ENCODE data around the gene RFNG. TPM values are rescaled to one million over a fixed set of nuclear protein-coding genes. Genes with fewer than 3 reads are reported as not detected.

RFNG gene
- total and polyA plus RNA-seq, 2 donors (not counting 1 experiment from before 2014, with no cell fraction given): 30.1 to 44.5 TPM

DNA sequence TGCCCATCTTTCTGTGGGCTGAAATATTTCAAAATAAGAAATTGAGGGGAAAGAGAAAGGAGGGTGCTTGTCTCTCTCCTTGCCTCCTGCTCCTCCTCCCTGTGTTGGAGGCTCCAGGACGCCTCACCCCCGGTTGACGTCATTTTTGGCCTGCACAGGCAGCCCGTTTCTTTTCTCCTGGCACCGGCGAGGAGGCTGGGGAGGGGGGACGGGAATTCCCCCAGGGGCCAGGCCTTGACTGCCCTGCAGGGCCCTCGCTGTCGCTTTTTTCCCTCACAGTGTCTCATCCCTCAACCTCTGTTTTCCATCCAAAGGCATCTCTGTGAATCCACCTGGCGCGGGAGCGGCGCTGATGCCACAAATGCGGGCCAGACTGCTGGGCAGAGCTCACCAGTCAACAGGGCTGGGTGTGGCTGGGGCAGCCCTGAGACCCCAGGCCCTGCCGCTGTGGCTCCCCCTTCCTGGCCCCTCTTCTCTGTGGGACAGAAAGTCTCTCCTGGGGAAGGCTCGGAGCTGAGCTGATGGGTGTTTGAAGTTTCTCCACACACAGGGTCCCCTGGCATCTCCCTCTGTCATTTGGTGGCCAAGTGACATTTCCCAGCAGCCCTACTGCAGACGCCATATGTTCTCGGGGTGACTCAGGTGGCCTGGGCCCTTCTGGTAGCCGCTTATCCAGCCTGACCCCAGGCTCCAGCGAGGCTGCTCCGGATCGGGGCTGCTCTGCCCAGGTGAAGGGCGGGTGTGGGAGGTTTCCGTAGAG, 45.0 kb downstream of the RFNG start:
- H3K4me2 ChIP-seq (replicated peaks; ENCODE audit: low read depth, low read length, poor library complexity, severe bottlenecking): no peak overlapping the region
- H3K4me1 ChIP-seq (ENCODE audit: control insufficient read depth in 2 of 2, insufficient read depth in 2 of 2, low read length in 2 of 2): no peaks in the 10 kb centered on the region
- H3K27ac ChIP-seq (ENCODE audit: low read length in 2 of 2): no peak overlapping the region
- intact Hi-C loops (cut with micrococcal nuclease): no loop called here
- no peak for DNase-seq
- H3K36me3 ChIP-seq (replicated peaks in 1 of 2; ENCODE audit: control extremely low read depth in 1 of 2, control insufficient read depth in 1 of 2, extremely low read depth in 1 of 2, insufficient read depth in 2 of 2, low read length in 1 of 2): peaks cover 0 to 2% of the 10 kb centered on the region in 2 experiments
- POLR2A ChIA-PET: no interaction called here
- no peaks in the 10 kb centered on the region for H3K9me3 ChIP-seq (ENCODE audit: control extremely low read depth in 1 of 3, control insufficient read depth in 2 of 3, insufficient read depth in 1 of 3, low read length in 2 of 3)
- Mint-ChIP-seq H3K27me3 (no peaks in the 10 kb centered on the region), H3K4me3 (no peak overlapping the region), H3K4me1 (no peaks in the 10 kb centered on the region), H3K9me3 (ENCODE audit: insufficient read depth) (no peaks in the 10 kb centered on the region), H3K27ac (no peak overlapping the region)
- H3K79me2 ChIP-seq (ENCODE audit: control insufficient read depth, insufficient read depth, low read length): peaks cover 3% of the 10 kb centered on the region
- TF ChIP-seq, protein P1, sequence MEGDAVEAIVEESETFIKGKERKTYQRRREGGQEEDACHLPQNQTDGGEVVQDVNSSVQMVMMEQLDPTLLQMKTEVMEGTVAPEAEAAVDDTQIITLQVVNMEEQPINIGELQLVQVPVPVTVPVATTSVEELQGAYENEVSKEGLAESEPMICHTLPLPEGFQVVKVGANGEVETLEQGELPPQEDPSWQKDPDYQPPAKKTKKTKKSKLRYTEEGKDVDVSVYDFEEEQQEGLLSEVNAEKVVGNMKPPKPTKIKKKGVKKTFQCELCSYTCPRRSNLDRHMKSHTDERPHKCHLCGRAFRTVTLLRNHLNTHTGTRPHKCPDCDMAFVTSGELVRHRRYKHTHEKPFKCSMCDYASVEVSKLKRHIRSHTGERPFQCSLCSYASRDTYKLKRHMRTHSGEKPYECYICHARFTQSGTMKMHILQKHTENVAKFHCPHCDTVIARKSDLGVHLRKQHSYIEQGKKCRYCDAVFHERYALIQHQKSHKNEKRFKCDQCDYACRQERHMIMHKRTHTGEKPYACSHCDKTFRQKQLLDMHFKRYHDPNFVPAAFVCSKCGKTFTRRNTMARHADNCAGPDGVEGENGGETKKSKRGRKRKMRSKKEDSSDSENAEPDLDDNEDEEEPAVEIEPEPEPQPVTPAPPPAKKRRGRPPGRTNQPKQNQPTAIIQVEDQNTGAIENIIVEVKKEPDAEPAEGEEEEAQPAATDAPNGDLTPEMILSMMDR (IDR thresholded peaks at IDR 0.05): no peak
- no peak for TF ChIP-seq EZH2 (IDR thresholded peaks at IDR 0.05; ENCODE audit: borderline replicate concordance, insufficient read depth, low read depth, low read length, poor library complexity, severe bottlenecking)
- H3K27me3 ChIP-seq (replicated peaks in 1 of 4; ENCODE audit: control extremely low read depth in 1 of 4, control insufficient read depth in 3 of 4, insufficient read depth in 4 of 4, low read length in 3 of 4): no peaks in the 10 kb centered on the region
- H3K9ac ChIP-seq (ENCODE audit: low read length): no peak overlapping the region
- H4K20me1 ChIP-seq (ENCODE audit: control insufficient read depth, insufficient read depth, low read length, poor library complexity, severe bottlenecking): no peaks in the 10 kb centered on the region
- no peak for ATAC-seq (ENCODE audit: low read depth)
- WGBS (ENCODE audit: insufficient coverage): 95% methylated on average over 22 of the region's 24 CpGs
- H2AFZ ChIP-seq (ENCODE audit: insufficient read depth, low read depth, low read length, poor library complexity, severe bottlenecking): no peak overlapping the region
- CTCF ChIA-PET: no interaction called here
- H3K4me3 ChIP-seq (ENCODE audit: control extremely low read depth in 1 of 5, extremely low read depth in 1 of 5, insufficient read depth in 1 of 5, low read depth in 2 of 5, low read length in 4 of 5): no peak overlapping the region

DNA sequence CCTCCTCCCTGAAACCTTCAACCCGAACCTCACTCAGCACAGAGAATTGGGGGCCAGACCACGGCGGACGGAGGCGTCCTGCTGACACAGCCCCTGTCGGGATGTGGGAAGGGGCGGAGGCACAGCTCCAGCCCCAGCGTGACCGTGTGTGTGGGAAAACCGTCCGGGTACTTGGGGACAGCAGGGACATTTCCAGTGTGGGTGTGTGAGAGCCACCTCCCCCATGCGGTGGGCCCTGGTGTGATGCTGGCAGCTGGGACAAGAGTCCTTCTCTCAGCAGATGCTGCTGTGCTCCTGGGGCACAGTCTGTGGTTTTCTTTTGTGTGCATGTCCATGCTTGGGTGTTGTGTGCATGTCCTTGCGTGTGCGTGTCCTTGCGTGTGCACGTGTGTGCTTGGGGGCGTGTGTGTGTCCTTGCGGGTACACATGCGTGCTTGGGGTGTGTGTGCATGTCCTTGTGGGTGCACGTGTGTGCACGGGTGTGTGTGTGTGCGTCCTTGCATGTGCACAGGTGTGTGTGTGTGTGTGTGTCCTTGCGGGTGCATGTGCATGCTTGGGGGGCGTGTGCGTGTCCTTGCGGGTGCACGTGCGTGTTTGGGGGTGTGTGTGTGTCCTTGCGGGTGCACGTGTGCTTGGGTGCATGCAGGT, 45.8 kb downstream of the RFNG start:
- Histone ChIP-seq H3K27ac (ENCODE audit: low read length in 2 of 2) (no peak overlapping the region), H3K27me3 (replicated peaks in 1 of 4; ENCODE audit: control extremely low read depth in 1 of 4, control insufficient read depth in 3 of 4, insufficient read depth in 4 of 4, low read length in 3 of 4) (no peaks in the 10 kb centered on the region), H3K9me3 (ENCODE audit: control extremely low read depth in 1 of 3, control insufficient read depth in 2 of 3, insufficient read depth in 1 of 3, low read length in 2 of 3) (no peaks in the 10 kb centered on the region), H3K4me2 (replicated peaks; ENCODE audit: low read depth, low read length, poor library complexity, severe bottlenecking) (no peak overlapping the region), H3K79me2 (ENCODE audit: control insufficient read depth, insufficient read depth, low read length) (peaks cover 3% of the 10 kb centered on the region), H3K36me3 (replicated peaks in 1 of 2; ENCODE audit: control extremely low read depth in 1 of 2, control insufficient read depth in 1 of 2, extremely low read depth in 1 of 2, insufficient read depth in 2 of 2, low read length in 1 of 2) (peaks cover 0 to 2% of the 10 kb centered on the region in 2 experiments), H2AFZ (ENCODE audit: insufficient read depth, low read depth, low read length, poor library complexity, severe bottlenecking) (no peak overlapping the region), H3K9ac (ENCODE audit: low read length) (no peak overlapping the region), H3K4me3 (ENCODE audit: control extremely low read depth in 1 of 5, extremely low read depth in 1 of 5, insufficient read depth in 1 of 5, low read depth in 2 of 5, low read length in 4 of 5) (no peak overlapping the region), H3K4me1 (ENCODE audit: control insufficient read depth in 2 of 2, insufficient read depth in 2 of 2, low read length in 2 of 2) (no peaks in the 10 kb centered on the region), H4K20me1 (ENCODE audit: control insufficient read depth, insufficient read depth, low read length, poor library complexity, severe bottlenecking) (no peaks in the 10 kb centered on the region)
- ChIA-PET CTCF (no interaction called here), POLR2A (no interaction called here)
- no peak overlapping the region for H3K27ac Mint-ChIP-seq
- H3K9me3 Mint-ChIP-seq (ENCODE audit: insufficient read depth): no peaks in the 10 kb centered on the region
- 95% methylated on average over 26 of the region's 30 CpGs for WGBS (ENCODE audit: insufficient coverage)
- no peaks in the 10 kb centered on the region for H3K4me1 Mint-ChIP-seq
- no peaks in the 10 kb centered on the region for H3K27me3 Mint-ChIP-seq
- no peak for TF ChIP-seq EZH2 (IDR thresholded peaks at IDR 0.05; ENCODE audit: borderline replicate concordance, insufficient read depth, low read depth, low read length, poor library complexity, severe bottlenecking)
- TF ChIP-seq, protein P1 (IDR thresholded peaks at IDR 0.05): no peak
- intact Hi-C loops (cut with micrococcal nuclease): no loop called here
- DNase-seq (no peak), ATAC-seq (ENCODE audit: low read depth) (no peak)
- H3K4me3 Mint-ChIP-seq: no peak overlapping the region
